NCI-H2227 (cell line): ENCODE results near the gene SLIT1.

Experiments
- DNase-seq: peaks from one replicate; lab custom pipeline; 2025; ENCODE audit not compliant: unreplicated experiment; lab: John Stamatoyannopoulos, UW

Gene SLIT1

GRCh38 chr10:97174276-97174775, 11.4 kb downstream of the SLIT1 start:
- no peak for DNase-seq

- no peak for DNase-seq
Observed at GRCh38 chr10:97173036-97173435, 12.7 kb downstream of the SLIT1 start.

- DNase-seq, result no peak
Observed at GRCh38 chr10:97171001-97171400, 14.8 kb downstream of the SLIT1 start.

- no peak for DNase-seq
Observed at GRCh38 chr10:97169911-97170693, 15.7 kb downstream of the SLIT1 start.

GRCh38 chr10:97169063-97169462, 16.7 kb downstream of the SLIT1 start:
- DNase-seq, result no peak

GRCh38 chr10:97168645-97169044, 17.1 kb downstream of the SLIT1 start:
- DNase-seq, result no peak

- DNase-seq, result no peak
Observed at GRCh38 chr10:97165499-97165898, 20.3 kb downstream of the SLIT1 start.

- DNase-seq, result no peak
Observed at GRCh38 chr10:97163781-97164501, 21.8 kb downstream of the SLIT1 start.

GRCh38 chr10:97163181-97163580, 22.6 kb downstream of the SLIT1 start:
- DNase-seq, result no peak

GRCh38 chr10:97159646-97160305, 26.0 kb downstream of the SLIT1 start:
- DNase-seq, result no peak

GRCh38 chr10:97157578-97158095, 28.1 kb downstream of the SLIT1 start:
- no peak for DNase-seq

GRCh38 chr10:97154781-97155180, 31.0 kb downstream of the SLIT1 start:
- no peak for DNase-seq

- no peak for DNase-seq
Observed at GRCh38 chr10:97154162-97154561, 31.6 kb downstream of the SLIT1 start.

- DNase-seq, result no peak
Observed at GRCh38 chr10:97153270-97153850, 32.4 kb downstream of the SLIT1 start.

- DNase-seq, result no peak
Observed at GRCh38 chr10:97151307-97151914, 34.3 kb downstream of the SLIT1 start.

GRCh38 chr10:97150616-97151015, 35.1 kb downstream of the SLIT1 start:
- DNase-seq, result peak; percentile 51

GRCh38 chr10:97150013-97150595, 35.7 kb downstream of the SLIT1 start:
- DNase-seq, result peak; percentile 83

GRCh38 chr10:97149079-97149531, 36.7 kb downstream of the SLIT1 start:
- DNase-seq, result peak; percentile 93

GRCh38 chr10:97144297-97144696, 41.5 kb downstream of the SLIT1 start:
- DNase-seq, result no peak

- DNase-seq, result no peak
Observed at GRCh38 chr10:97142834-97143233, 42.9 kb downstream of the SLIT1 start.
